NB4 (cell line): Measurements from ENCODE around the gene RACGAP1.

ENCODE experiments used
- DNase-seq: peaks from one replicate; pipeline ENCODE4 v3.0.0; 2010; ENCODE audit warnings: low read depth
- H3K4me3 ChIP-seq: one replicate; pipeline ENCODE4 v1.5.1; 2011; ENCODE audit warnings: mild to moderate bottlenecking, low read depth, low read length, moderate library complexity
- MYC ChIP-seq: IDR thresholded peaks from 2 replicates; pipeline ENCODE4 v1.6.1; 2011; ENCODE audit warnings: low read depth, low read length
- POLR2A ChIP-seq: IDR thresholded peaks from 2 replicates; pipeline ENCODE4 v1.6.1; 2011; ENCODE audit warnings: mild to moderate bottlenecking; ENCODE audit not compliant: insufficient read length; ENCODE audit errors: extremely low read depth
- TF ChIP-seq, protein P1 (sequence below): IDR thresholded peaks from 2 replicates; pipeline ENCODE4 v1.6.1; 2011; ENCODE audit warnings: low read depth, low read length
- TF ChIP-seq, protein P2 (sequence below): IDR thresholded peaks from one replicate; pipeline ENCODE4 v1.5.1; 2012; ENCODE audit warnings: low read depth, low read length

The RACGAP1 gene

DNA sequence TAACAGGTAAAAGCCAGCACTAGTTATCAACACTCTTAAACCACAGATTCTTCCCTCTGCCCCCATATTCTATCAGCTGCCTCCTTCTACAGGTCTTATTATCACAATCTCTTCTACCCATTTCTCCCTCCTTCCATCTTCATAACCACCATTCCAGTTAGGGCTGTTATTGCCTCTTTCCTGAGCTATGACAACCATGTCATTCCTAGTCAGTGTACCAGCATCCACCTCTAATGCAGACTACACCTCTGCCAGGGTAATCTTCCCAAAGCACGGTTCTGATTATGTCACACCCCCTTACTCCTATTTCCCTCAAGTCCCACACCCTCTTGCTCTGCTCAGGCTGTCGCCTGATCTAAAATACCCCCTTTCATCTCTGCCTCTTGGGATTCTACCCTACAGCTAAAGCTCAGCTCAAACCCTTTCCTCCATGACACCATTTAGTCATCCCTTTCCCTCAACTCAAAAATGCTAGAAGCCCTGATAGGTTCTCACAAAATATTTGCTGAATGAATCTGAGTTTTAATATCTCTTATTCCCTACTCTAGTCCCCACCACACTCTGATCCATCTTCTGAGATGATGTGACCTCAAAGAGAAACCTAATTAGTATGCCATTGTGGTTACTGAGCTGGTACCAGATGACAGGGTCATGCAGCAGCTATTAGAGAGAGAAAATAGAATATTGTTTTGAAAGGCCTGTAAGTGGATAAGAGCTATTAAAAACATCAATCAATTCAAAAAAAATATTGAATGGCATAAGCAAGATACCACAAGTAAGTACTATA is 11.7 kb downstream of the RACGAP1 start:
- DNase-seq = no peak
- no peak overlapping the region for H3K4me3 ChIP-seq
- TF ChIP-seq, protein P1, sequence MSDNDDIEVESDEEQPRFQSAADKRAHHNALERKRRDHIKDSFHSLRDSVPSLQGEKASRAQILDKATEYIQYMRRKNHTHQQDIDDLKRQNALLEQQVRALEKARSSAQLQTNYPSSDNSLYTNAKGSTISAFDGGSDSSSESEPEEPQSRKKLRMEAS = no peak
- TF ChIP-seq, protein P2, sequence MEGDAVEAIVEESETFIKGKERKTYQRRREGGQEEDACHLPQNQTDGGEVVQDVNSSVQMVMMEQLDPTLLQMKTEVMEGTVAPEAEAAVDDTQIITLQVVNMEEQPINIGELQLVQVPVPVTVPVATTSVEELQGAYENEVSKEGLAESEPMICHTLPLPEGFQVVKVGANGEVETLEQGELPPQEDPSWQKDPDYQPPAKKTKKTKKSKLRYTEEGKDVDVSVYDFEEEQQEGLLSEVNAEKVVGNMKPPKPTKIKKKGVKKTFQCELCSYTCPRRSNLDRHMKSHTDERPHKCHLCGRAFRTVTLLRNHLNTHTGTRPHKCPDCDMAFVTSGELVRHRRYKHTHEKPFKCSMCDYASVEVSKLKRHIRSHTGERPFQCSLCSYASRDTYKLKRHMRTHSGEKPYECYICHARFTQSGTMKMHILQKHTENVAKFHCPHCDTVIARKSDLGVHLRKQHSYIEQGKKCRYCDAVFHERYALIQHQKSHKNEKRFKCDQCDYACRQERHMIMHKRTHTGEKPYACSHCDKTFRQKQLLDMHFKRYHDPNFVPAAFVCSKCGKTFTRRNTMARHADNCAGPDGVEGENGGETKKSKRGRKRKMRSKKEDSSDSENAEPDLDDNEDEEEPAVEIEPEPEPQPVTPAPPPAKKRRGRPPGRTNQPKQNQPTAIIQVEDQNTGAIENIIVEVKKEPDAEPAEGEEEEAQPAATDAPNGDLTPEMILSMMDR = no peak
- TF ChIP-seq MYC (no peak), POLR2A (no peak)

DNA sequence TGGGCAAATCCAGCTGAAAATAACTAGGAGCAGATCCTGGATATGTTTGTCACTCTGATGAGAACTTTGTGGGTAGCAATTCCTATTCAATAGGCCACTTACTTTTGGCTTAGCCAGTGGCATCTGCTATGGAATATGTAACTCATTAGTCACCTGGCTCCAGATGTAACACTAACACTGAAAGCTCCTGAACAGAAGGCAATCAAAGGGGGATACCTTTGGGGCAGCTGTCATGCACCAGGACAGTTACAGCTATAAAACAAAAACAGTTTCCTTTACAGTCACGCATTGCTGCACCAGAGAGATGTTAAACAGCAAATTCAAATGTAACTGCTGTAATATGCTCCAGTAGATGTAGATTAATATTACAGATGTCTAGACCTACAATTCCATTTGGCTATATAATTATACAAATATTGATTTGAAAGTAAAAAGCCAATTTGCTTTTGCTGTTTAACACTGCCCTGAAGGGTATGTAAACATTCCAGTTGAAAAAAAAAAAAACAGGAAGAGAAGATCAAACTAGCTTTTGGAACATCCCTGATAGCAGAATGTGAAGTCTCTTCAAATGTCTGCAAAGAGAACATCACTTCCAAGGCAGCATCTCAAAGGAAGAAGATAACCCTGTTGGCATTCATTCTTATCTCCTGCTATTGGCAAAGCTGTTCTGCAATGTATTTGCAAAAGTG is 18.4 kb downstream of the RACGAP1 start:
- no peak overlapping the region for H3K4me3 ChIP-seq
- TF ChIP-seq, protein P1 = no peak
- TF ChIP-seq, protein P2 = no peak
- TF ChIP-seq MYC (no peak), POLR2A (no peak)
- no peak for DNase-seq

DNA sequence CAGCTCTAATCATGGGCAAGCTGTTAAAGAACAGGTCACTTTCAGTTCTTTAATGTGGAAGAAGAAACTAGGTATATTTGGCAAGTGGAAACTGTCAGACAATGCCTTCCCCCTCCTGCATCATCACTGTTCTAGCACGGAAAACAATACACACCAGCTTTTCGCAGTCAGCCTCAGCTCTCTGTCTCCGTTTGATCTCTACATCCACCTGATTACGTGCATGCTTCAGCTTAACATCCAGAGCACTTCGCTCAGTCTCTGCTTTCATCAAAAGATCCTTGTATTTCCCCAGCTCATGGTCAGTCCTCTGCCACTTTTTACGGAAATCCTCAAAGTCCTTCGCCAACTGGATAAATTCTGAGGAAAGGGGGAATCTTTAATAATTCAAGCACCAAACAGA is 19.0 kb downstream of the RACGAP1 start:
- no peak for TF ChIP-seq POLR2A
- no peak for TF ChIP-seq MYC
- TF ChIP-seq, protein P2 = no peak
- TF ChIP-seq, protein P1 = no peak
- H3K4me3 ChIP-seq = no peak overlapping the region
- DNase-seq = no peak

DNA sequence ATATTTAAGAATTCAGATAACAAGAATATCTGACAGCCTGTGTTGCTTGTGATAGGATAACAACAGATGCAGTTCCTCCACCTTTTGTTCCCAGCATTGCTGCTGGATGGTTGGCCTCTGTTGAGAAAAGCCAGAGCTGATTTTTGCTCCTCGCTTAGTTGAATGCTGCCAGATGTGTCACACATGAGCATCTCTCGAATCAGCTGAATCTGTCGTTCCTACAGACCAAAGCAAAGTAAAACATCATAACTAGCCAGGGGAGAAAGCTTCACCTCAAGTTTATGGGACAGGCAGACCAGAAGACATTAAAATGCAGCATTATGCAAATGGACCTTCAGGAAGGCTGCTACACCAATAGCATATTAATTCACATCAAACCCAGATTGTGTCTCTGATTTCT is 20.1 kb downstream of the RACGAP1 start:
- no peak overlapping the region for H3K4me3 ChIP-seq
- TF ChIP-seq POLR2A = no peak
- TF ChIP-seq, protein P2 = no peak
- TF ChIP-seq MYC = no peak
- TF ChIP-seq, protein P1 = no peak
- no peak for DNase-seq

DNA sequence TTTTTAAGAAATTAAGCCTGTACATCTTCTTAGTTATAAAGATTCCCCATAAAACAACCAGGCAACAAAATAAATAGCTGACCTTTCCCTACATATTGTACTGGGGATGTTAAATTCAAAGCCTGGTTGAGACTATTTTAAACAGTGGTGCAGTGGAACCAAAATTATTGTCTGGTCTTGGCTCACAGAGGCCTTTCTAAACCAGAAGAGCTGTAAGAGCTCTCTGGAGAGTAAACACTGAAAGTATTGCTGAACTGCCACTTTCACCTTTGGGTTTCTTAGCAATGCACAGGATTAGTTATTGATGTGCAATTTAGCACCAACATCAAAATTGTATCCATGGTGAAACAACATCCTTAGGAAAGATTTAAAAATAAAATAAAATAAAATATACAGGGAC is 20.6 kb downstream of the RACGAP1 start:
- DNase-seq = no peak
- H3K4me3 ChIP-seq = no peak overlapping the region
- TF ChIP-seq, protein P1 = no peak
- TF ChIP-seq POLR2A (no peak), MYC (no peak)
- TF ChIP-seq, protein P2 = no peak
